SK-N-SH (cell line): ENCODE measurements around the gene FRMPD3. TPM values are rescaled to one million over a fixed set of nuclear protein-coding genes. Genes with fewer than 3 reads are reported as not detected.

Experiments used
- CTCF ChIA-PET: fragments of 300-600, 350-600 bp; formaldehyde crosslinking; extraction: SDS; loops from one replicate; lab custom pipeline; 2021; lab: Yijun Ruan, JAX
- POLR2A ChIA-PET: fragments of 350-600 bp; sonication (Branson Sonifier 250); formaldehyde crosslinking; extraction: SDS; loops from one replicate; lab custom pipeline; 2020; ENCODE audit warnings: antibody characterized with exemption, inconsistent platforms; lab: Yijun Ruan, JAX
- DNase-seq: peaks from one replicate; pipeline ENCODE4 v3.0.0; 2012
- H2AFZ ChIP-seq: fragments of 200-600 bp; sonication (generic); 2 replicates; pipeline ENCODE4 v1.8.1; 2016; ENCODE audit warnings: antibody characterized with exemption, mild to moderate bottlenecking, low read depth
- H3F3A ChIP-seq: fragments of 200-600 bp; sonication (generic); replicated peaks from 2 replicates; pipeline ENCODE3; 2016; ENCODE audit warnings: antibody characterized with exemption, mild to moderate bottlenecking; ENCODE audit not compliant: insufficient read depth
- H3K27ac ChIP-seq, 2 experiments: fragments of 200-500 bp in 1 of 2; fragments of 200-600 bp in 1 of 2; sonication (Bioruptor generic) in 1 of 2; sonication (generic), shearing (Covaris generic) in 1 of 2; 2 replicates each; pipeline versions ENCODE4 v1.5.1 to v1.6.1; 2014 to 2016; ENCODE audit warnings: low read depth in 2 of 2, inconsistent platforms in 1 of 2, low read length in 1 of 2, mild to moderate bottlenecking in 1 of 2, mixed read lengths in 1 of 2
- H3K27me3 ChIP-seq: fragments of 200-600 bp; sonication (generic), shearing (Covaris generic); 2 replicates; pipeline ENCODE4 v1.6.1; 2016; ENCODE audit warnings: mixed run types; ENCODE audit not compliant: insufficient read depth
- H3K36me3 ChIP-seq, 2 experiments: fragments of 200-500 bp in 1 of 2; fragments of 200-600 bp in 1 of 2; sonication (Bioruptor generic) in 1 of 2; sonication (generic) in 1 of 2; replicated peaks in 1 of 2; 2 replicates each; pipeline versions ENCODE3 to v1.5.1; 2014 to 2016; ENCODE audit warnings: low read length in 1 of 2, mild to moderate bottlenecking in 1 of 2; ENCODE audit not compliant: insufficient read depth in 2 of 2, control insufficient read depth in 1 of 2
- H3K4me1 ChIP-seq, 2 experiments: fragments of 200-500 bp in 1 of 2; fragments of 200-600 bp in 1 of 2; sonication (Bioruptor generic) in 1 of 2; sonication (generic), shearing (Covaris generic) in 1 of 2; 2 replicates each; pipeline versions ENCODE4 v1.5.1 to v1.6.1; 2014 to 2016; ENCODE audit warnings: low read depth in 1 of 2, low read length in 1 of 2, mixed run types in 1 of 2; ENCODE audit not compliant: insufficient read depth in 2 of 2, control insufficient read depth in 1 of 2
- H3K4me2 ChIP-seq: fragments of 200-600 bp; sonication (generic), shearing (Covaris generic); 2 replicates; pipeline ENCODE4 v1.6.1; 2017; ENCODE audit warnings: mixed run types
- H3K4me3 ChIP-seq, 2 experiments: fragments of 200-500 bp in 1 of 2; fragments of 200-600 bp in 1 of 2; sonication (Bioruptor generic) in 1 of 2; sonication (generic), shearing (Covaris generic) in 1 of 2; 2 replicates each; pipeline versions ENCODE4 v1.5.1 to v1.8.1; 2014 to 2016; ENCODE audit warnings: low read depth in 2 of 2, inconsistent platforms in 1 of 2, low read length in 1 of 2, mild to moderate bottlenecking in 1 of 2, mixed read lengths in 1 of 2, moderate library complexity in 1 of 2
- H3K79me2 ChIP-seq: fragments of 200-600 bp; sonication (generic); 2 replicates; pipeline ENCODE4 v1.8.1; 2017; ENCODE audit warnings: mild to moderate bottlenecking; ENCODE audit not compliant: insufficient read depth
- H3K9ac ChIP-seq: fragments of 200-600 bp; sonication (generic); 2 replicates; pipeline ENCODE4 v1.6.1; 2017; ENCODE audit warnings: mixed run types
- H3K9me2 ChIP-seq: fragments of 200-600 bp; sonication (generic); 2 replicates; pipeline ENCODE4 v1.6.1; 2017; ENCODE audit warnings: mixed run types
- H3K9me3 ChIP-seq: fragments of 200-600 bp; sonication (generic); 2 replicates; pipeline ENCODE4 v1.6.1; 2017; ENCODE audit warnings: mixed run types, mild to moderate bottlenecking, moderate library complexity
- H4K20me1 ChIP-seq: fragments of 200-600 bp; sonication (generic); 2 replicates; pipeline ENCODE4 v1.6.1; 2017; ENCODE audit warnings: mild to moderate bottlenecking, mixed run types; ENCODE audit not compliant: insufficient read depth
- CTCF ChIP-seq: fragments of 200-600 bp; sonication (generic); IDR thresholded peaks from 2 replicates; pipeline ENCODE4 v1.6.1; 2017; ENCODE audit warnings: antibody characterized with exemption, mild to moderate bottlenecking, moderate library complexity
- ELF1 ChIP-seq: IDR thresholded peaks from 2 replicates; pipeline ENCODE4 v1.4.0; 2012
- FOSL2 ChIP-seq: IDR thresholded peaks from 2 replicates; pipeline ENCODE4 v1.4.0; 2012; ENCODE audit warnings: low read depth, mild to moderate bottlenecking, moderate library complexity, borderline replicate concordance
- GATA2 ChIP-seq: sonication (generic); formaldehyde crosslinking; IDR thresholded peaks from 2 replicates; pipeline ENCODE4 v1.5.0; 2020; ENCODE audit warnings: mild to moderate bottlenecking, missing genetic modification reagents
- MEF2A ChIP-seq: IDR thresholded peaks from 2 replicates; pipeline ENCODE4 v1.4.0; 2012; ENCODE audit warnings: low read depth, borderline replicate concordance
- PBX3 ChIP-seq: IDR thresholded peaks from 2 replicates; pipeline ENCODE4; 2012
- POLR2AphosphoS5 ChIP-seq: IDR thresholded peaks from 2 replicates; pipeline ENCODE4 v1.6.1; 2012; ENCODE audit warnings: low read depth, low read length
- REST ChIP-seq: IDR thresholded peaks from 2 replicates; pipeline ENCODE4 v1.6.1; 2012; ENCODE audit warnings: mild to moderate bottlenecking, low read depth, low read length, moderate library complexity
- USF2 ChIP-seq: fragments of 150-350 bp; IDR thresholded peaks from 2 replicates; pipeline ENCODE4 v1.6.1; 2017; ENCODE audit warnings: antibody characterized with exemption, low read length, low read depth, borderline replicate concordance
- WGBS: methylation state at CpG from one replicate; pipeline ENCODE4 v1.1.6; 2017; ENCODE audit warnings: low lambda C conversion rate; 5-methylcytosine and 5-hydroxymethylcytosine counted together
- polyA plus RNA-seq, 3 experiments: library from polyadenylated mRNA; depleted of rRNA; stranded (reverse); fragments of >200 nt; gene quantifications; 2 replicates each; pipeline ENCODE4 v1.2.3, GENCODE V29; 2012

FRMPD3 gene
- polyA plus RNA-seq, 1 of the 3 experiments (the other 2 are of a cell fraction): 0.03 TPM

- no peak for DNase-seq
- POLR2A ChIA-PET: no interaction called here
- Histone ChIP-seq H3K4me2 (no peak overlapping the region), H3K4me1 (no peaks in the 10 kb centered on the region; a peak in 1 of 4 replicates), H3K36me3 (no peaks in the 10 kb centered on the region), H3K27ac (no peak overlapping the region), H4K20me1 (no peaks in the 10 kb centered on the region; the same call in 1 of the 2 replicates), H3K4me3 (no peak overlapping the region; a peak in 1 of 4 replicates), H3K79me2 (no peaks in the 10 kb centered on the region), H3F3A (no peaks in the 10 kb centered on the region), H3K9ac (no peak overlapping the region), H2AFZ (no peak overlapping the region), H3K9me2 (no peaks in the 10 kb centered on the region), H3K9me3 (no peaks in the 10 kb centered on the region), H3K27me3 (peaks cover 53% of the 10 kb centered on the region)
- no peak for TF ChIP-seq GATA2 (CRISPR knock-in tag)
- TF ChIP-seq FOSL2: no peak
- TF ChIP-seq MEF2A: no peak
- TF ChIP-seq CTCF: no peak
- CTCF ChIA-PET: no interaction called here
- WGBS: 32% methylated on average over 5 of the region's 6 CpGs
Observed at GRCh38 chrX:107448625-107448997, 841 bp upstream of the FRMPD3 start.

- H3K9ac ChIP-seq: no peak overlapping the region
- H3K9me3 ChIP-seq: no peaks in the 10 kb centered on the region
- TF ChIP-seq CTCF: peak; percentile 20
- TF ChIP-seq MEF2A: no peak
- H3K4me3 ChIP-seq: no peak overlapping the region
- H3K4me1 ChIP-seq: no peaks in the 10 kb centered on the region; a peak in 1 of 4 replicates
- H3K4me2 ChIP-seq: no peak overlapping the region
- no peak overlapping the region for H3K27ac ChIP-seq
- no peaks in the 10 kb centered on the region for H3K9me2 ChIP-seq
- H3F3A ChIP-seq: no peaks in the 10 kb centered on the region
- H3K27me3 ChIP-seq: peaks cover 40% of the 10 kb centered on the region
- POLR2A ChIA-PET: no interaction called here
- no peaks in the 10 kb centered on the region for H3K36me3 ChIP-seq
- DNase-seq: no peak
- CTCF ChIA-PET: no interaction called here
- H2AFZ ChIP-seq: no peak overlapping the region
- WGBS: 33% methylated on average over 18 of the region's 19 CpGs
- H4K20me1 ChIP-seq: no peaks in the 10 kb centered on the region; the same call in 1 of the 2 replicates
- H3K79me2 ChIP-seq: no peaks in the 10 kb centered on the region
Observed at GRCh38 chrX:107450823-107451509, 1.5 kb downstream of the FRMPD3 start.

- no peaks in the 10 kb centered on the region for H3K79me2 ChIP-seq
- H3K9me3 ChIP-seq: no peaks in the 10 kb centered on the region
- H3K27ac ChIP-seq: no peak overlapping the region
- H3F3A ChIP-seq: no peaks in the 10 kb centered on the region
- WGBS: 35% methylated on average over 11 of the region's 11 CpGs
- H3K9me2 ChIP-seq: no peaks in the 10 kb centered on the region
- ChIA-PET POLR2A (no interaction called here), CTCF (no interaction called here)
- no peak overlapping the region for H2AFZ ChIP-seq
- H3K4me2 ChIP-seq: no peak overlapping the region
- peaks cover 40% of the 10 kb centered on the region for H3K27me3 ChIP-seq
- H3K4me3 ChIP-seq: no peak overlapping the region
- no peak overlapping the region for H3K9ac ChIP-seq
- no peaks in the 10 kb centered on the region for H3K36me3 ChIP-seq
- no peak for DNase-seq
- no peaks in the 10 kb centered on the region; the same call in 1 of the 2 replicates for H4K20me1 ChIP-seq
- no peaks in the 10 kb centered on the region; a peak in 1 of 4 replicates for H3K4me1 ChIP-seq
- no peak for TF ChIP-seq FOSL2
- no peak for TF ChIP-seq ELF1
- TF ChIP-seq USF2: no peak
- TF ChIP-seq GATA2 (CRISPR knock-in tag): no peak
- no peak for TF ChIP-seq PBX3
- no peak for TF ChIP-seq POLR2AphosphoS5
- TF ChIP-seq REST: no peak
Observed at GRCh38 chrX:107451731-107452130, 2.3 kb downstream of the FRMPD3 start.
